K562 (cell line): ENCODE results near the gene BIN1. TPM values are rescaled to one million over a fixed set of nuclear protein-coding genes. Genes with fewer than 3 reads are reported as not detected.

Experiments used
- ATAC-seq: fragments of 200-7000 bp; cut with Tn5 transposase; 3 replicates; pipeline ENCODE4 v1.9.1; 2020; ENCODE audit warnings: moderate library complexity
- BruUV-seq: library from RNA; stranded (reverse); fragments of 400-500 nt; replicated peaks from 2 replicates; lab custom pipeline; 2021; lab: Mats Ljungman, UMichigan
- CTCF ChIA-PET: fragments of 300-600 bp; formaldehyde crosslinking; extraction: SDS; loops from one replicate; lab custom pipeline; 2021; ENCODE audit warnings: low intra/inter-chr PET ratio; lab: Yijun Ruan, JAX
- POLR2A ChIA-PET: fragments of 300-600, 350-650 bp; sonication (Branson Sonifier 250); formaldehyde crosslinking; extraction: SDS; loops from one replicate; lab custom pipeline; 2021; ENCODE audit warnings: antibody characterized with exemption, inconsistent platforms; lab: Yijun Ruan, JAX
- DNase-seq, 4 experiments: peaks; one replicate each; pipeline versions ENCODE4 v3.0.0 to v3.0.0-alpha.2; 2011 to 2018; ENCODE audit warnings: low spot score in 3 of 4, mixed read lengths in 3 of 4; ENCODE audit errors: extremely low read depth in 1 of 4
- FAIRE-seq: peaks from 2 replicates; lab custom pipeline; 2011; peaks lifted over from hg19 to GRCh38; lab: Jason Lieb, UNC
- H2AFZ ChIP-seq: 2 replicates; pipeline ENCODE4 v1.6.0; 2011; ENCODE audit warnings: low read depth, low read length, control low read depth, inconsistent platforms
- H3K27ac ChIP-seq: fragments of 200-600 bp; 3 replicates; pipeline ENCODE4 v1.8.0; 2011; ENCODE audit warnings: low read depth, mild to moderate bottlenecking, control low read depth, inconsistent platforms, low read length, moderate library complexity, mixed read lengths; ENCODE audit errors: extremely low read depth
- H3K27me3 ChIP-seq, 2 experiments: fragments of 300-600 bp in 1 of 2; 2 replicates in 1 of 2; 3 replicates in 1 of 2; pipeline versions ENCODE4 v1.6.0 to v1.8.0; 2011; ENCODE audit warnings: inconsistent platforms in 2 of 2, low read length in 2 of 2, mild to moderate bottlenecking in 1 of 2, mixed read lengths in 1 of 2, moderate library complexity in 1 of 2; ENCODE audit not compliant: control insufficient read depth in 2 of 2, insufficient read depth in 2 of 2
- H3K36me3 ChIP-seq: fragments of 300-600 bp; 3 replicates; pipeline ENCODE4 v1.8.0; 2011; ENCODE audit warnings: mild to moderate bottlenecking, low read length, inconsistent platforms; ENCODE audit not compliant: control insufficient read depth, insufficient read depth
- H3K4me1 ChIP-seq, 2 experiments: fragments of 200-600 bp in 1 of 2; replicated peaks in 1 of 2; 2 replicates in 1 of 2; 3 replicates in 1 of 2; pipeline versions ENCODE4 v1.5.1 to v1.8.0; 2011; ENCODE audit warnings: inconsistent platforms in 2 of 2, low read length in 2 of 2, mild to moderate bottlenecking in 1 of 2, mixed read lengths in 1 of 2, moderate library complexity in 1 of 2; ENCODE audit not compliant: control insufficient read depth in 2 of 2, insufficient read depth in 2 of 2
- H3K4me2 ChIP-seq: 2 replicates; pipeline ENCODE4 v1.6.1; 2011; ENCODE audit warnings: low read length, control low read depth, inconsistent platforms, mixed read lengths; ENCODE audit not compliant: insufficient read depth
- H3K4me3 ChIP-seq: fragments of 200-600 bp; sonication (generic), shearing (Covaris generic); 2 replicates; pipeline ENCODE4 v1.5.1; 2016; ENCODE audit warnings: control low read depth, inconsistent platforms
- H3K79me2 ChIP-seq: fragments of 200-600 bp; 3 replicates; pipeline ENCODE4 v1.8.0; 2011; ENCODE audit warnings: low read length, inconsistent platforms; ENCODE audit not compliant: control insufficient read depth, insufficient read depth
- H3K9ac ChIP-seq, 2 experiments: 2 replicates each; pipeline versions ENCODE4 v1.6.0 to v1.6.1; 2011; ENCODE audit warnings: low read depth in 2 of 2, low read length in 2 of 2, control low read depth in 1 of 2, inconsistent platforms in 1 of 2, mild to moderate bottlenecking in 1 of 2, mixed read lengths in 1 of 2; ENCODE audit not compliant: insufficient read depth in 1 of 2
- H3K9me1 ChIP-seq: one replicate; pipeline ENCODE4 v1.6.0; 2011; ENCODE audit warnings: inconsistent platforms, mild to moderate bottlenecking, low read length, moderate library complexity; ENCODE audit not compliant: control insufficient read depth, insufficient read depth
- H3K9me3 ChIP-seq: replicated peaks from 2 replicates; pipeline ENCODE4 v1.5.1; 2011; ENCODE audit warnings: low read depth, low read length, inconsistent platforms; ENCODE audit not compliant: control insufficient read depth, insufficient read depth
- H4K20me1 ChIP-seq: replicated peaks from 2 replicates; pipeline ENCODE4 v1.6.1; 2011; ENCODE audit warnings: low read length, inconsistent platforms, mixed read lengths; ENCODE audit not compliant: control insufficient read depth, insufficient read depth
- BRD4 ChIP-seq: fragments of 200-600 bp; sonication (generic); IDR thresholded peaks from 2 replicates; pipeline ENCODE4 v1.6.1; 2017; ENCODE audit warnings: inconsistent platforms
- DMBX1 ChIP-seq: fragments of 250-450 bp; sonication (Bioruptor Pico); IDR thresholded peaks from 2 replicates; pipeline ENCODE4 v1.8.0; 2022; ENCODE audit warnings: inconsistent platforms, mild to moderate bottlenecking, moderate library complexity, borderline replicate concordance
- HDAC1 ChIP-seq, 2 experiments: fragments of 450-650 bp; IDR thresholded peaks; 2 replicates each; pipeline ENCODE4 v1.6.1; 2016 to 2017; ENCODE audit warnings: inconsistent platforms in 1 of 2, mild to moderate bottlenecking in 1 of 2, moderate library complexity in 1 of 2
- MYNN ChIP-seq, 2 experiments: sonication (generic); formaldehyde crosslinking in 1 of 2; IDR thresholded peaks; 2 replicates each; pipeline versions ENCODE4 v1.5.0 to v1.6.1; 2016 to 2020; ENCODE audit warnings: antibody characterized with exemption in 1 of 2, missing genetic modification reagents in 1 of 2
- NELFE ChIP-seq: IDR thresholded peaks from 2 replicates; pipeline ENCODE4 v1.6.1; 2011; ENCODE audit warnings: mild to moderate bottlenecking; ENCODE audit not compliant: insufficient read depth, insufficient read length
- PHF20 ChIP-seq: fragments of 450-650 bp; IDR thresholded peaks from 2 replicates; pipeline ENCODE4 v1.6.1; 2018; ENCODE audit not compliant: partially characterized antibody
- WGBS: fragments of 100-300 bp; shearing (Covaris generic); methylation state at CpG from one replicate; pipeline ENCODE4 v1.1.6; 2016; ENCODE audit warnings: low coverage, mixed read lengths; ENCODE audit not compliant: insufficient coverage; ENCODE audit errors: missing lambda C conversion rate; 5-methylcytosine and 5-hydroxymethylcytosine counted together
- in situ Hi-C: fragments of 300-500 bp; cut with MboI; formaldehyde crosslinking; loops from 4 replicates; pipeline ENCODE4 v1.15.0; 2018; ENCODE audit warnings: inconsistent platforms, mixed read lengths
- intact Hi-C: fragments of 100-400 bp; cut with micrococcal nuclease; formaldehyde crosslinking; loops from 2 replicates; pipeline ENCODE4 v1.14.2; 2022
- polyA plus RNA-seq, 8 experiments: library from polyadenylated mRNA; depleted of rRNA in 4 of 8; stranded (reverse) in 5 of 8; unstranded in 3 of 8; fragments of >200 nt; fragmentation: Nextera tagmentation in 2 of 8; fragmentation: Illumina TruSeq in 1 of 8; extraction: Ambion mirVana in 2 of 8; extraction: Trizol in 1 of 8; gene quantifications; 2 replicates each; pipeline versions ENCODE4 v1.2.1 to v1.2.3, GENCODE V29; 2011 to 2014; ENCODE audit warnings: inconsistent platforms in 1 of 8, missing spikeins in 1 of 8
- total RNA-seq, 7 experiments: library from RNA; depleted of rRNA in 6 of 7; stranded (reverse); fragments of >200 nt in 6 of 7; fragmentation: Illumina TruSeq in 2 of 7; extraction: Trizol in 2 of 7; gene quantifications; 2 replicates each; pipeline versions ENCODE4 v1.2.1 to v1.2.3, GENCODE V29; 2011 to 2021; ENCODE audit warnings: low replicate concordance in 1 of 7
- TF ChIP-seq, protein P1 (sequence below): sonication (generic); formaldehyde crosslinking; IDR thresholded peaks from 2 replicates; pipeline ENCODE4 v1.8.0; 2023; ENCODE audit warnings: mild to moderate bottlenecking, missing genetic modification reagents
- TF ChIP-seq, protein P2 (sequence below): fragments of 250-450 bp; sonication (Bioruptor Pico); IDR thresholded peaks from 2 replicates; pipeline ENCODE4 v1.4.0; 2020

Gene BIN1
- total and polyA plus RNA-seq, 9 of the 15 experiments (the other 6 are each of a cell fraction or from before 2014, with no cell fraction given), result 0.04 to 2.8 (median 0.79) TPM; not detected in 1

- peak; percentile 27 for TF ChIP-seq PHF20
These were observed 62.7 kb downstream of the BIN1 start (continued) for GRCh38 chr2:127044165-127044718.

DNA sequence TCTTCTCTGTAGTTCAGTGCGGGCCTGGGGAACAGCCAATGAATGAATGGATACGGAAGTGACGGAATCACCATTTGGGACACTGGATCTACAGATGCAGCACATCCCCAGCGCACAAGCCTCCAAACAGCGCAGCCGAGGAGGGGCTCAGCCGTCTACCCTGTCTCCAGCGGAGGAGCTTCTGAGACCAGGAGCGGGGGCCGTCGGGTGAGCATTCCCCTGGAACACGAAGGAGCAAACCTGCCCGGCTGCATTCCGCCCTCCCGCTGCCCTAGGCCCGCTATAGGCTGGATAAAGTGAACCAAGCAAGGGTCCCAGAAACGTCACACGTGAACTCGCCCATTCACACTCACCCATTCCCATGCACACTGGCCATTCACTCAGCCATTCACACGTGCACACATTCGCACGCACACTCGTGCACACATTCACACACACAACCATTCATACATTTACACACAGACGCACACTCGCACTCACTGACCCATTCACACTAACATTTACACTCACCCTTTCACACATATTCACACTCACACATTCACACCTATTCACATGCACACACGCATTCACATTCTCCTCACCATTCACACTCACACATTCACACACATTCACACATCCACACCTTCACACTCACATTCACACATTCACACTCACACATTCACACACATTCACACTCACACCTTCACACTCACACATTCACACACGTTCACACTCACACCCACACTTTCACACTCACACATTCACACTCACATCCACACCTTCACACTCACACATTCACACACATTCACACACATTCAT is 63.4 kb downstream of the BIN1 start:
- intact Hi-C loops, result no loop called here
- in situ Hi-C loops, result no loop called here
- Histone ChIP-seq H3K36me3 (no peaks in the 10 kb centered on the region), H3K27ac (no peak overlapping the region), H3K9me1 (no peaks in the 10 kb centered on the region)
- POLR2A ChIA-PET, result no interaction called here
- 55% methylated on average over 24 of the region's 27 CpGs for WGBS
- no peak for TF ChIP-seq DMBX1 (CRISPR knock-in tag)
- TF ChIP-seq, protein P1, sequence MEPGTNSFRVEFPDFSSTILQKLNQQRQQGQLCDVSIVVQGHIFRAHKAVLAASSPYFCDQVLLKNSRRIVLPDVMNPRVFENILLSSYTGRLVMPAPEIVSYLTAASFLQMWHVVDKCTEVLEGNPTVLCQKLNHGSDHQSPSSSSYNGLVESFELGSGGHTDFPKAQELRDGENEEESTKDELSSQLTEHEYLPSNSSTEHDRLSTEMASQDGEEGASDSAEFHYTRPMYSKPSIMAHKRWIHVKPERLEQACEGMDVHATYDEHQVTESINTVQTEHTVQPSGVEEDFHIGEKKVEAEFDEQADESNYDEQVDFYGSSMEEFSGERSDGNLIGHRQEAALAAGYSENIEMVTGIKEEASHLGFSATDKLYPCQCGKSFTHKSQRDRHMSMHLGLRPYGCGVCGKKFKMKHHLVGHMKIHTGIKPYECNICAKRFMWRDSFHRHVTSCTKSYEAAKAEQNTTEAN (CRISPR knock-in tag), result peak; percentile 94
- no peak for TF ChIP-seq NELFE
- TF ChIP-seq BRD4, result no peak
- TF ChIP-seq HDAC1 (IDR thresholded peaks at IDR 0.05), result 0 out of 4 replicates have a peak, but pooled peaks of 1 of the 2 experiments have one; percentile 22
- TF ChIP-seq, protein P2, sequence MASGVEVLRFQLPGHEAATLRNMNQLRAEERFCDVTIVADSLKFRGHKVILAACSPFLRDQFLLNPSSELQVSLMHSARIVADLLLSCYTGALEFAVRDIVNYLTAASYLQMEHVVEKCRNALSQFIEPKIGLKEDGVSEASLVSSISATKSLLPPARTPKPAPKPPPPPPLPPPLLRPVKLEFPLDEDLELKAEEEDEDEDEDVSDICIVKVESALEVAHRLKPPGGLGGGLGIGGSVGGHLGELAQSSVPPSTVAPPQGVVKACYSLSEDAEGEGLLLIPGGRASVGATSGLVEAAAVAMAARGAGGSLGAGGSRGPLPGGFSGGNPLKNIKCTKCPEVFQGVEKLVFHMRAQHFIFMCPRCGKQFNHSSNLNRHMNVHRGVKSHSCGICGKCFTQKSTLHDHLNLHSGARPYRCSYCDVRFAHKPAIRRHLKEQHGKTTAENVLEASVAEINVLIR (CRISPR knock-in tag), result no peak
- TF ChIP-seq MYNN (IDR thresholded peaks at IDR 0.05), result peak; percentile 27; the same call in 1 of the 2 replicates
- no peak for TF ChIP-seq MYNN (CRISPR knock-in tag; IDR thresholded peaks at IDR 0.05)
- TF ChIP-seq, all 486 proteins: peak for 3
- Histone ChIP-seq H3K79me2 (no peaks in the 10 kb centered on the region), H4K20me1 (no peaks in the 10 kb centered on the region), H3K4me3 (no peak overlapping the region), H3K27me3 (peaks cover 5 to 88% of the 10 kb centered on the region in 2 experiments; a peak in 4 of 5 replicates), H3K4me2 (no peak overlapping the region), H3K9me3 (0 out of 2 replicates have a peak, but pooled peaks cover 2% of the 10 kb centered on the region), H3K9ac (no peak overlapping the region), H3K4me1 (peaks cover 0 to 14% of the 10 kb centered on the region in 2 experiments; a peak in 2 of 5 replicates), H2AFZ (no peak overlapping the region)
- ATAC-seq, result no peak
- BruUV-seq, result no TSS peak
- CTCF ChIA-PET, result interaction anchor here (0.7 kb wide), 1 partner anchor 217 kb away, joined by 3 read pairs; no protein-coding TSS in a partner anchor
- DNase-seq, result no peak
- FAIRE-seq, result peak; percentile 29
